ENCODE results near the gene CD47. TPM values are rescaled to one million over a fixed set of nuclear protein-coding genes. Genes with fewer than 3 reads are reported as not detected.

The CD47 gene
- total and polyA plus RNA-seq, 10 of the 15 experiments (the other 5 are each of a cell fraction or from before 2014, with no cell fraction given), result 22.9 to 175 (median 81.1) TPM

DNA sequence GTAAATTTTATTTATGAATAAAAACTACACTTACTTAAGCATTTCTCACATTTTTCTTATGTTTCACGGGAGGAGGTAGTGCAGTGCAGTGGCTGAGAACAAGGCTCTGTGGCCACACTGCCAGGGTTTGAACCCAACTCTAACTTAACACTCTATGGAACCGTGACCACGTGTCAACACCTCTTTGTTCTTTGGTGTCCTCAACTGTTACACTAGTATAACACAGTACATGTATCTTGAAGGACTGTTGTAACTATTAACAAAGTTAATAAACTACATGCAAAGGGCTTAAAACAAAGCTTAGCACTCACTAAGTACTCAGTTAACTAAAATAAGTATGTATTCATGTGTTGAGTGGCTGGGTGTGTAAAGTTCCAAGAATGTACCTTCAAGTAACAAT, 19.5 kb downstream of the CD47 start:
- intact Hi-C loops (cut with micrococcal nuclease; ENCODE audit: unreplicated experiment) (no loop called here), in situ Hi-C loops (cut with MboI) (no loop called here)
- ChIA-PET RAD21 (ENCODE audit: unreplicated experiment) (no interaction called here), POLR2A (interaction anchor here (1.3 kb wide), 1 partner anchor 18 kb away, joined by 3 read pairs; no protein-coding TSS in a partner anchor), CTCF (interaction anchor here (2.0 kb wide), 1 partner anchor 9 kb away, joined by 4 read pairs; no protein-coding TSS in a partner anchor), SMC1A (ENCODE audit: uncharacterized antibody, unreplicated experiment) (no interaction called here)
- Histone ChIP-seq H3K9ac (ENCODE audit: control insufficient read depth, insufficient read depth, low read length) (no peak overlapping the region), H3K4me1 (ENCODE audit: control insufficient read depth, insufficient read depth, low read length) (peaks cover 6% of the 10 kb centered on the region), H3K9me3 (replicated peaks; ENCODE audit: control insufficient read depth, insufficient read depth, low read length) (no peaks in the 10 kb centered on the region), H4K20me1 (ENCODE audit: control insufficient read depth, insufficient read depth) (no peaks in the 10 kb centered on the region; the same call in 1 of the 2 replicates), H3K79me2 (ENCODE audit: control insufficient read depth, insufficient read depth, low read length) (peaks cover 66% of the 10 kb centered on the region), H3K4me3 (no peak overlapping the region), H3K4me2 (ENCODE audit: control insufficient read depth, insufficient read depth) (no peak overlapping the region), H3K27ac (ENCODE audit: control insufficient read depth, insufficient read depth) (no peak overlapping the region), H3K36me3 (ENCODE audit: control insufficient read depth in 2 of 2, insufficient read depth in 2 of 2, low read length in 1 of 2) (peaks cover 0 to 23% of the 10 kb centered on the region in 2 experiments), H2AFZ (ENCODE audit: control insufficient read depth, low read depth, low read length) (no peak overlapping the region), H3K27me3 (replicated peaks in 1 of 2; ENCODE audit: control insufficient read depth in 2 of 2, insufficient read depth in 2 of 2, low read length in 1 of 2) (no peaks in the 10 kb centered on the region)
- no TSS peak for BruUV-seq (replicated peaks)
- peak; percentile 7 for FAIRE-seq
- TF ChIP-seq, protein P1, sequence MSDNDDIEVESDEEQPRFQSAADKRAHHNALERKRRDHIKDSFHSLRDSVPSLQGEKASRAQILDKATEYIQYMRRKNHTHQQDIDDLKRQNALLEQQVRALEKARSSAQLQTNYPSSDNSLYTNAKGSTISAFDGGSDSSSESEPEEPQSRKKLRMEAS (IDR thresholded peaks at IDR 0.05; ENCODE audit: low read depth, low read length), result no peak
- TF ChIP-seq BHLHE40 (IDR thresholded peaks at IDR 0.05; ENCODE audit: borderline replicate concordance in 1 of 2, low read depth in 2 of 2, low read length in 1 of 2), result no peak
- no peak for TF ChIP-seq FOS (IDR thresholded peaks at IDR 0.05; ENCODE audit: borderline replicate concordance, extremely low read depth, insufficient read length)
- no peak for TF ChIP-seq IRF4 (IDR thresholded peaks at IDR 0.05; ENCODE audit: low read depth, low read length)
- TF ChIP-seq NFXL1 (IDR thresholded peaks at IDR 0.05; ENCODE audit: borderline replicate concordance), result no peak
- TF ChIP-seq, protein P2, sequence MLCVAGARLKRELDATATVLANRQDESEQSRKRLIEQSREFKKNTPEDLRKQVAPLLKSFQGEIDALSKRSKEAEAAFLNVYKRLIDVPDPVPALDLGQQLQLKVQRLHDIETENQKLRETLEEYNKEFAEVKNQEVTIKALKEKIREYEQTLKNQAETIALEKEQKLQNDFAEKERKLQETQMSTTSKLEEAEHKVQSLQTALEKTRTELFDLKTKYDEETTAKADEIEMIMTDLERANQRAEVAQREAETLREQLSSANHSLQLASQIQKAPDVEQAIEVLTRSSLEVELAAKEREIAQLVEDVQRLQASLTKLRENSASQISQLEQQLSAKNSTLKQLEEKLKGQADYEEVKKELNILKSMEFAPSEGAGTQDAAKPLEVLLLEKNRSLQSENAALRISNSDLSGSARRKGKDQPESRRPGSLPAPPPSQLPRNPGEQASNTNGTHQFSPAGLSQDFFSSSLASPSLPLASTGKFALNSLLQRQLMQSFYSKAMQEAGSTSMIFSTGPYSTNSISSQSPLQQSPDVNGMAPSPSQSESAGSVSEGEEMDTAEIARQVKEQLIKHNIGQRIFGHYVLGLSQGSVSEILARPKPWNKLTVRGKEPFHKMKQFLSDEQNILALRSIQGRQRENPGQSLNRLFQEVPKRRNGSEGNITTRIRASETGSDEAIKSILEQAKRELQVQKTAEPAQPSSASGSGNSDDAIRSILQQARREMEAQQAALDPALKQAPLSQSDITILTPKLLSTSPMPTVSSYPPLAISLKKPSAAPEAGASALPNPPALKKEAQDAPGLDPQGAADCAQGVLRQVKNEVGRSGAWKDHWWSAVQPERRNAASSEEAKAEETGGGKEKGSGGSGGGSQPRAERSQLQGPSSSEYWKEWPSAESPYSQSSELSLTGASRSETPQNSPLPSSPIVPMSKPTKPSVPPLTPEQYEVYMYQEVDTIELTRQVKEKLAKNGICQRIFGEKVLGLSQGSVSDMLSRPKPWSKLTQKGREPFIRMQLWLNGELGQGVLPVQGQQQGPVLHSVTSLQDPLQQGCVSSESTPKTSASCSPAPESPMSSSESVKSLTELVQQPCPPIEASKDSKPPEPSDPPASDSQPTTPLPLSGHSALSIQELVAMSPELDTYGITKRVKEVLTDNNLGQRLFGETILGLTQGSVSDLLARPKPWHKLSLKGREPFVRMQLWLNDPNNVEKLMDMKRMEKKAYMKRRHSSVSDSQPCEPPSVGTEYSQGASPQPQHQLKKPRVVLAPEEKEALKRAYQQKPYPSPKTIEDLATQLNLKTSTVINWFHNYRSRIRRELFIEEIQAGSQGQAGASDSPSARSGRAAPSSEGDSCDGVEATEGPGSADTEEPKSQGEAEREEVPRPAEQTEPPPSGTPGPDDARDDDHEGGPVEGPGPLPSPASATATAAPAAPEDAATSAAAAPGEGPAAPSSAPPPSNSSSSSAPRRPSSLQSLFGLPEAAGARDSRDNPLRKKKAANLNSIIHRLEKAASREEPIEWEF (IDR thresholded peaks at IDR 0.05; ENCODE audit: insufficient replicate concordance, low read depth, low read length), result no peak
- no peak for TF ChIP-seq JUND (IDR thresholded peaks at IDR 0.05; ENCODE audit: low read depth, low read length)
- WGBS (ENCODE audit: insufficient coverage, insufficient replicate concordance, low lambda C conversion rate, missing lambda C conversion rate), result 100% methylated on average over 3 of the region's 3 CpGs
- DNase-seq (ENCODE audit: low read depth, low spot score), result no peak
- ATAC-seq, result peak; percentile 64
